ENCODE data around the gene ZNF556.

GRCh38 chr19:2834294-2834871 lies 32.8 kb upstream of the ZNF556 start:
- TF ChIP-seq CTCF (IDR thresholded peaks at IDR 0.05 in 2 of 3, conservative IDR thresholded peaks at IDR 0.05 in 1 of 3; ENCODE audit: control insufficient read depth in 2 of 3, extremely low read depth in 1 of 3, insufficient read depth in 1 of 3, low read depth in 3 of 3, low read length in 3 of 3) (no peak), KDM1A (IDR thresholded peaks at IDR 0.05; ENCODE audit: borderline replicate concordance) (no peak), JUNB (IDR thresholded peaks at IDR 0.05) (no peak), SRF (IDR thresholded peaks at IDR 0.05; ENCODE audit: low read depth in 2 of 2, low read length in 2 of 2) (no peak)

Measured in GM12878 (cell line).